GM19467 (cell line): Measurements from ENCODE around the gene UBE2G2.

Experiments
- ATAC-seq: cut with Tn5 transposase; IDR thresholded peaks from one replicate; pipeline ENCODE4 v1.9.1; 2021; ENCODE audit warnings: mild to moderate bottlenecking, moderate library complexity; ENCODE audit not compliant: unreplicated experiment

The UBE2G2 gene

DNA sequence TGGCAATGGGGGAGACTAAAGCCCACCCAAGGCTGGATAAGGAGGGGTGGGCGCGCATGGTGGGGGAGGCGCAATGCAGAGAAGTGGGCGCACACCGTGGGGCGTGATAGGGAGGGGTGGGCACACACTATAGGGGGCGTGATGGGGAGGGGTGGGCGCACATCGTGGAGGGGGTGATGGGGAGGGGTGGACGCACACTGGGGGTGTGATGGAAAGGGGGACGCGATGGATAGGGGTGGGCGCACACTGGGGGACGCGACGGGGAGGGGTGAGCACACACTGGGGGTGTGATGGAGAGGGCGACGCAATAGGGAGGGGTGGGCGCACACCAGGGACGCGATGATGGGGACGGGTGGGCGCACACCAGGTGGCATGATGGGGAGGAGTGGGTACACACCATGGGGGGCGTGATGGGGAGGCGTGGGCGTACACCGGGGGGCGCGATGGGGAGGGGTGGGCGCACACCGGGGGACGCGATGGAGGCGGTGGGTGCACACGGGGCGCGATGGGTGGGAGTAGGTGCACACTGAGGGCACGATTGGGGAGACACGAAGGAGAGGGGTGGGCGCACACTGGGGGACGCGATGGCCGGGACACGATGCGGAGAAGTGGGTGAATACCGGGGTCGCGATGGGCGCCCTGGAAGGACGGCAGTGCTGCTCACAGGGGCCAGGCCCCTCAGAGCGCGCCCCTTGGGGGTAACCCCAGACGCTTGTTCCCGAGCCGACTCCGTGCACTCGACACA lies 15.3 kb upstream of the UBE2G2 start:
- no peak for ATAC-seq

DNA sequence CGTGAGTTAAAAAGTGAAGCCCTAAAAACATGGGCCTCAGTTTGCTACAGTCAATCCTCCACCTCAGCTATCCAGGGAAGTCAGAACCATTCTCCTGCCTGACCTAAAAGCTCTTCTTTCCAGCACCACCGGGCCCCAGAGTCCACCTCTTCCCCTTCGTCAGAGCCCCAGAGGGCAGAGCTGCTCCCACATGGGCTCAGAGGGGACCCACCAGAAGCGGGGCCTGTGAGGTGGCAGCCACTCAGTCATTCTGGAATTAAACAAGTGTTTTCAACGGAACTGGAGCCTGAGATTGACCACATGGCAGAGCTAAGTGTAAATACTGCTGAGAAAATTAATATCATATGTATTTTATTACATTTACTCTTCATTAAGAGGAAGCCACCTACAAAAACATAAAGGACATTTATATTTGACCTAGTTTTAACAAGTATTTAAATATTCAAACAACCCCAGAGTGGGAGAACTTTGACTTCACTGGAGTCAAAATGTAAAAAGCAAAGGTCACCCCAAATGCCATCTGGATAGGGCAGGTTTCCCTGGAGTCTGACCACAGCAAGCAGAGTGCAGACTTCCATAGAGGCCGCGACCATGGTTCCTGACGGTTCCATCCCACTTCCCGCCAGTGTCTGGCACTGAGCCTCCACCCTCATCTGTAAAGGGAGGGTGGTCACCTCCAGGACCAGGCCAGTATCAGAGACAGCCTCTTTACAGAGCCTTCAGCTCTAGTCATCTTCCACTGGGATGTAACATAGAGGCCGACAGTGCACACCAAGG lies 14.4 kb upstream of the UBE2G2 start:
- no peak for ATAC-seq

- ATAC-seq, result no peak
Observed at GRCh38 chr21:44815225-44815624, 13.6 kb upstream of the UBE2G2 start.

- no peak for ATAC-seq
Observed at GRCh38 chr21:44814498-44815023, 12.9 kb upstream of the UBE2G2 start.

- ATAC-seq, result no peak
Observed at GRCh38 chr21:44813727-44814126, 12.1 kb upstream of the UBE2G2 start.

- no peak for ATAC-seq
Observed at GRCh38 chr21:44813149-44813548, 11.5 kb upstream of the UBE2G2 start.

DNA sequence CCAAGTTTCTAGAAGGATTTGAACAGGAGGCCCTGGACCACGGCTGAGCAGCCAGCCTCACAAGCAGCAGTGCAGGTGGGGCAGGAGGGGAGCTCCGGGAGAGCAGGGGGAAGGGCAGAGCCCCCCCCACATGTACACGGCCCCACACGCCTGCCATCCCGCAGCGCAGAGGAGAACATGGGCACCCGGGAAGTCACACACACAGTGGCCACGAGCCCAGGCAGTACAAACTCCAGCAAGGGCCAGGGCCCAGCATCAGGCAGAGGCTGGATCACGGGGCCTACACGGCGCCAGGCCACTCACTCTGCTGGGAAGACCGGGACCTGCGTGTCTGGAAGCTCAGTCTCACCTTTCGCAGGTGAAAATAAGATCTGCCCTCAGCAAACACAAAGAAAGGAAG lies 11.0 kb upstream of the UBE2G2 start:
- no peak for ATAC-seq

DNA sequence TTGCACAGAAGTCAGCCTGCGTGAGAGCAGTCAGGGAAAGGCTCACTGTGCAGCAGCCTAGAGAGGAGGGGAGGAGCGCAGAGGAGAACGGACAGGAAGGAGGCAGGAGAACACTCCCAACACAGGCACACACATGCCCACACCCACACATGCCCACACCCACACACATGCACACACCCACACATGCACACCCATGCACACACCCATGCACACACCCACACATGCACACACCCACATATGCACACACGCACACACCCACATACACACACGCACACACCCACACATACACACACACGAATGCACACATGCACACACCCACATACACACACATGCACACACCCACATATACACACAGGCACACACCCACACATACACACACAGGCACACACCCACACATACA lies 9.2 kb upstream of the UBE2G2 start:
- ATAC-seq, result no peak

GRCh38 chr21:44805859-44806258 lies 4.2 kb upstream of the UBE2G2 start:
- no peak for ATAC-seq

- ATAC-seq, result no peak
Observed at GRCh38 chr21:44805226-44805625, 3.6 kb upstream of the UBE2G2 start.

- no peak for ATAC-seq
Observed at GRCh38 chr21:44804762-44805161, 3.1 kb upstream of the UBE2G2 start.

DNA sequence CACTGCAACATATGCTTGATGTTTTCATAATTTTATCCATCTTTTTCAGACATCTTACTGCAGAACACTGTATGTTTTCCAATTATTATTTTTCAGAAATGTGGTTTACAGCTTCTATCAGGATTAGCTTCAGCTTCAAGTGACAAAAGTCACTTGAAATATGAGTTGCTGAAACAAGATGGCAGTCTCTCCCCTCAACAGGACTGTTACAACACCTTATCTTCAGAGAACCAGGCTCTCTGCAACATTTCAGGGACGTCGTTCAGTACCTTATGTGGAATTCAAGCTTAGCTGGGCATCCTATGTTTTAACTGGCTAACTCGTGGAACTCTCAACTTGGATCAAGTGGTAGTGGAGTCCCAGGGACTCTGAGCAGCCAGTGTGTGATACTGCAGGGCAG lies 2.0 kb upstream of the UBE2G2 start:
- no peak for ATAC-seq

- ATAC-seq, result no peak
Observed at GRCh38 chr21:44802396-44803153, 955 bp upstream of the UBE2G2 start.

DNA sequence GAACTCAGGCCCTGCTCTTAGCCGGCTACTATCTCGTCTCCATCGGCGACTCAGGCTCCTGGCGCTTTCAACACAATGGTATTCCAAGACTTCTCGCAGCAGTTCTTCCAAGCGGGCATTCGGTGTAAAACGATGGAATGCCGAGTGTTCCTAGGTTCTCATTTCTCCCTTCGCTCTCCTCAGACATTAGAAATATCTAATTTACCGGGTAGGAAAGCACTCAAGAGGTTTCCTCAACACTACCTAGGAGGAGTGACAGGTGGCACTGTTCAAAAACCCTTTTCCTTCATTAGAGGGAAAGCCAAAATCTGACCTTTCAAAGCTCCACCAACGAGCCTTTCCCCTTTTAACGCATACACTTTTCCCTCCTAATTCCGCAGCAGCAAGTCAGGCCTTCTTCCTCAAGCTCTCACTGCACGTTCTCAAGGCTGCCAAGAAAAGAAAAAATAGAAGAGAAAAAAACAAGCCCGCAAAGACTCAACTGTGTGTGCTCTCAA lies 601 bp downstream of the UBE2G2 start:
- ATAC-seq, result no peak

GRCh38 chr21:44800103-44800502 lies 1.5 kb downstream of the UBE2G2 start:
- no peak for ATAC-seq

- no peak for ATAC-seq
Observed at GRCh38 chr21:44799646-44800045, 2.0 kb downstream of the UBE2G2 start.

DNA sequence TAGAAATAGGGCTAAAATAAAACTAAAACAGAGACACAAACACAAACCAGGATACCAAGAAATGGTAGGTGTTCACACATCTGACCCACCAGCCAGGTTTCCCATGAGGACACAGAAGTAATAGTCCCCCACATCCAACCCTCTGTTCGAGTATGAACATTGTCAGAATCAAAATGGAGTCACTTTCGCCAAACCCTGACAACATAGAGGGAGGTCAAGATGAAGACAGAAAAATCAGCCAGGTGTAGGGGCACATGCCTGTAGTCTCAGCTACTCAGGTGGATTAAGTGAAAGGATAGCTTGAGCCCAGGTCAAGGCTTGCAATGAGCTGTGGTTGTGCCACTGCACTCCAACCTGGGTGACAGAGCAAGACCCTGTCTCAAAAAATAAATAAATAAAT lies 3.8 kb downstream of the UBE2G2 start:
- no peak for ATAC-seq

DNA sequence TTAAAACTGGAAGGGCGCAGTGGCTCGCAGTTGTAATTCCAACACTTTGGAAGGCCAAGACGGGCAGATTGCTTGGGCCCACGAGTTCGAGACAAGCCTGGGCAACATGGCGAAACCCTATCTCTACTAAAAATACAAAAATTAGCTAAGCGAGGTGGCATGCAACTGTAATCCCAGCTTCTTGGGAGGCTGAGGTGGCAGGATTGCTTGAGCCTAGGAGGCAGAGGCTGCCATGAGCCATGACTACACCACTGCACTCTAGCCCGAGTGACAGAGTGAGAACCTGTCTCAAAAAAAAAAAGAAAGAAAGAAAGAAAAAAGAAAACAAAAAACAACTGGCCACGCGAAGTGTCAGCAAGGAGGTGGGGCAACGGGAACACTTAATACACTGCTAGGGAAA lies 6.3 kb downstream of the UBE2G2 start:
- ATAC-seq, result no peak

GRCh38 chr21:44793592-44794374 lies 7.8 kb downstream of the UBE2G2 start:
- no peak for ATAC-seq
